Karpas-422 (cell line): Measurements from ENCODE around the gene TUBGCP4. TPM values are rescaled to one million over a fixed set of nuclear protein-coding genes. Genes with fewer than 3 reads are reported as not detected.

Source experiments
- DNase-seq: peaks from one replicate; pipeline ENCODE4 v3.0.0-alpha.2; 2015
- H2AFZ ChIP-seq: fragments of 200-600 bp; sonication (generic); 2 replicates; pipeline ENCODE4 v1.6.1; 2014; ENCODE audit warnings: antibody characterized with exemption, low read length, mixed read lengths
- H3K27ac ChIP-seq: fragments of 200-600 bp; sonication (generic); 2 replicates; pipeline ENCODE4 v1.5.1; 2014; ENCODE audit warnings: mild to moderate bottlenecking, low read length, moderate library complexity
- H3K27me3 ChIP-seq: fragments of 200-600 bp; sonication (generic); 2 replicates; pipeline ENCODE4 v1.6.1; 2014; ENCODE audit warnings: low read length, mixed read lengths
- H3K36me3 ChIP-seq: fragments of 200-600 bp; sonication (generic); 2 replicates; pipeline ENCODE4 v1.6.1; 2014; ENCODE audit warnings: low read length, mixed read lengths; ENCODE audit not compliant: insufficient read depth
- H3K4me1 ChIP-seq: fragments of 200-600 bp; sonication (generic); 2 replicates; pipeline ENCODE4 v1.6.1; 2014; ENCODE audit warnings: mild to moderate bottlenecking, low read length, mixed read lengths
- H3K4me2 ChIP-seq: fragments of 200-600 bp; sonication (generic); 2 replicates; pipeline ENCODE4 v1.6.1; 2014; ENCODE audit warnings: low read length, low read depth, mild to moderate bottlenecking; ENCODE audit not compliant: poor library complexity, severe bottlenecking
- H3K4me3 ChIP-seq: fragments of 200-600 bp; sonication (generic); 2 replicates; pipeline ENCODE4 v1.5.1; 2014; ENCODE audit warnings: mild to moderate bottlenecking, antibody characterized with exemption, low read length, mixed read lengths
- H3K79me2 ChIP-seq: fragments of 200-600 bp; sonication (generic); 2 replicates; pipeline ENCODE4 v1.6.1; 2014; ENCODE audit warnings: mild to moderate bottlenecking, low read length, mixed read lengths
- H3K9ac ChIP-seq: fragments of 200-600 bp; sonication (generic); 2 replicates; pipeline ENCODE4 v1.6.0; 2014; ENCODE audit warnings: low read length
- H3K9me2 ChIP-seq: fragments of 200-600 bp; sonication (generic), shearing (Covaris generic); replicated peaks from 2 replicates; pipeline ENCODE4 v1.6.0; 2014; ENCODE audit warnings: mild to moderate bottlenecking, low read length, moderate library complexity; ENCODE audit not compliant: insufficient read depth
- H3K9me3 ChIP-seq: fragments of 300-700, 200-600 bp; sonication (generic); 2 replicates; pipeline ENCODE4 v1.6.1; 2014; ENCODE audit warnings: low read length, mixed read lengths
- H4K20me1 ChIP-seq: fragments of 200-600 bp; sonication (generic); 2 replicates; pipeline ENCODE4 v1.6.1; 2014; ENCODE audit warnings: mild to moderate bottlenecking, antibody characterized with exemption, low read length, low read depth; ENCODE audit not compliant: insufficient read depth
- total RNA-seq: library from RNA; depleted of rRNA; stranded (reverse); fragments of >200 nt; shearing (Covaris generic); gene quantifications from 2 replicates; pipeline ENCODE4 v1.2.3, GENCODE V29; 2014; ENCODE audit warnings: low replicate concordance

The TUBGCP4 gene
- total RNA-seq, 1 experiment from 2014 or later: 35.0 TPM

- Histone ChIP-seq H3K4me2 (no peak overlapping the region), H3K27me3 (no peaks in the 10 kb centered on the region), H3K4me3 (no peak overlapping the region), H2AFZ (no peak overlapping the region), H3K9me3 (no peaks in the 10 kb centered on the region), H3K9ac (no peak overlapping the region), H3K4me1 (no peaks in the 10 kb centered on the region), H3K36me3 (peaks cover 56% of the 10 kb centered on the region), H4K20me1 (no peaks in the 10 kb centered on the region), H3K9me2 (no peaks in the 10 kb centered on the region), H3K27ac (no peak overlapping the region), H3K79me2 (0 out of 2 replicates have a peak, but pooled peaks cover 3% of the 10 kb centered on the region)
- DNase-seq: no peak
These were observed 39.8 kb downstream of the TUBGCP4 start for GRCh38 chr15:43410572-43411214.

DNA sequence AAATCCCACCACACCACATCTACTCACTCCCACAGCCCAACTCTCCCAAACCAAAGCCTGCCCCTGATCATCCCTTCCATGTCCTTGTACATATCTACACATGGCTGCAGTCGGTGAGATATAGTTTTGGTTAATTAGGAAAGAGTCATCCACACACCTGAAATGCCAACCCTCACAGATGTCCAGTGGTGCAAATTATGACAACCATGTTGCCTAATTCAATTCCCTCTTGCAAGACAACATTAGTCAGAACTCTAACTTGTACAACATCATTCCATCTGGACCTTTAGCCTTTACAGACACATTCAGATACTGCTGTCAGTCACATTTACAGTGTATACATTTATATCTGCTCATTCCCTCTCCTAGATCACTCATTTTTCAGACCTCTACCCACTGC is 41.2 kb downstream of the TUBGCP4 start:
- Histone ChIP-seq H4K20me1 (no peaks in the 10 kb centered on the region), H3K27ac (no peak overlapping the region), H3K9me2 (no peaks in the 10 kb centered on the region), H3K4me3 (no peak overlapping the region), H3K9ac (no peak overlapping the region), H3K4me2 (no peak overlapping the region), H2AFZ (no peak overlapping the region), H3K27me3 (no peaks in the 10 kb centered on the region), H3K4me1 (no peaks in the 10 kb centered on the region), H3K9me3 (no peaks in the 10 kb centered on the region), H3K36me3 (peaks cover 60% of the 10 kb centered on the region), H3K79me2 (0 out of 2 replicates have a peak, but pooled peaks cover 3% of the 10 kb centered on the region)
- no peak for DNase-seq

DNA sequence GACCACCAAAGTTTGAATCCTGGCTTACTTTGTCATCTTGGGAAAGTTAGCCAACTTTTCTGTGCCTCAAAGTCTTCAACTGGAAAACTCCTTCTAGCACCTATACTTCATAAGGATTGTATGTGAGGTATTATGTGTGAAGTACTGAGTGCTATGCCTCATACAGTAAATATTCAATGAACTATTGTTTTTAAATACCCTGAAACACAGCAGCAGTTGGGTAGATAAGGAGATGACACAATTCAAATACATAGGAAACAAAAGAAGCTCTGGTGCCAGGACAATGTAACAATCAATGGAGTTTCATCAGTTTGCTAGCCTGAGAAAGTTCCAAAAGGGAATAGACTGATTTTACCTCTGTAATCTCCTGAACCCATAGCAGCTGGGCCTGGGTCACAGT is 43.3 kb downstream of the TUBGCP4 start:
- H3K4me1 ChIP-seq: no peaks in the 10 kb centered on the region
- DNase-seq: no peak
- no peak overlapping the region for H3K9ac ChIP-seq
- no peaks in the 10 kb centered on the region for H3K9me2 ChIP-seq
- H3K4me3 ChIP-seq: no peak overlapping the region
- H3K9me3 ChIP-seq: no peaks in the 10 kb centered on the region
- H3K4me2 ChIP-seq: no peak overlapping the region
- peaks cover 51% of the 10 kb centered on the region; the same call in 1 of the 2 replicates for H3K36me3 ChIP-seq
- H3K27me3 ChIP-seq: no peaks in the 10 kb centered on the region
- no peaks in the 10 kb centered on the region for H4K20me1 ChIP-seq
- 0 out of 2 replicates have a peak, but pooled peaks cover 3% of the 10 kb centered on the region for H3K79me2 ChIP-seq
- H3K27ac ChIP-seq: no peak overlapping the region
- H2AFZ ChIP-seq: no peak overlapping the region

GRCh38 chr15:43420435-43420834 is 49.5 kb downstream of the TUBGCP4 start:
- Histone ChIP-seq H3K9ac (no peak overlapping the region), H3K36me3 (peaks cover 41% of the 10 kb centered on the region; the same call in 1 of the 2 replicates), H3K9me2 (no peaks in the 10 kb centered on the region), H3K27me3 (no peaks in the 10 kb centered on the region), H3K79me2 (no peaks in the 10 kb centered on the region), H2AFZ (no peak overlapping the region), H4K20me1 (no peaks in the 10 kb centered on the region), H3K4me3 (no peak overlapping the region), H3K9me3 (no peaks in the 10 kb centered on the region), H3K27ac (no peak overlapping the region), H3K4me2 (no peak overlapping the region), H3K4me1 (no peaks in the 10 kb centered on the region)
- DNase-seq: no peak

- no peaks in the 10 kb centered on the region for H3K79me2 ChIP-seq
- no peak overlapping the region for H3K27ac ChIP-seq
- H3K36me3 ChIP-seq: peaks cover 40% of the 10 kb centered on the region; the same call in 1 of the 2 replicates
- H3K27me3 ChIP-seq: no peaks in the 10 kb centered on the region
- H3K9me3 ChIP-seq: no peaks in the 10 kb centered on the region
- no peaks in the 10 kb centered on the region for H4K20me1 ChIP-seq
- no peak overlapping the region for H3K9ac ChIP-seq
- no peak overlapping the region for H3K4me3 ChIP-seq
- no peak for DNase-seq
- H3K4me2 ChIP-seq: no peak overlapping the region
- H3K4me1 ChIP-seq: no peaks in the 10 kb centered on the region
- no peaks in the 10 kb centered on the region for H3K9me2 ChIP-seq
- H2AFZ ChIP-seq: no peak overlapping the region
These were observed 50.0 kb downstream of the TUBGCP4 start for GRCh38 chr15:43420876-43421275.

DNA sequence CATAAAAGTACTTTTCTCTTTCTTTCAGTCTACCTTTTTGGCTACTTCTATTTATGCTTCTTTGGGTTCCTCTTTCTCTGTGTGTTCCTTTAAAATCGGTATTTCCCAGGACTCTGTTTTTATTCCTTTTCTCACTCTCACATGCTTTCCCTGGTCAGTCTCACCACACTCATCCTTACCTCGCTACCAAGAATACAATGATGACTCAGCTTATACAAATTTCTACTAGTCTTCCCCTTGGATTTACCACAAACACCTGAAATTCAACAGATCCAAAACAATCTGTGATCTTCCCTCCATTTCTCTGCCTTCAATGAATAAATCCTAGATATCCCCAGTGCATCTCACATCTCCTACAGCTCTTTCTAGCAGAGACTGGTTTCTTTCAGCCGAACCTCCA is 52.9 kb downstream of the TUBGCP4 start:
- no peak overlapping the region for H3K9ac ChIP-seq
- no peaks in the 10 kb centered on the region for H3K79me2 ChIP-seq
- H3K9me3 ChIP-seq: no peaks in the 10 kb centered on the region
- H4K20me1 ChIP-seq: no peaks in the 10 kb centered on the region
- no peaks in the 10 kb centered on the region for H3K27me3 ChIP-seq
- DNase-seq: no peak
- H3K4me2 ChIP-seq: no peak overlapping the region
- no peak overlapping the region for H3K27ac ChIP-seq
- no peak overlapping the region for H3K4me3 ChIP-seq
- no peak overlapping the region for H2AFZ ChIP-seq
- no peaks in the 10 kb centered on the region for H3K9me2 ChIP-seq
- no peaks in the 10 kb centered on the region for H3K4me1 ChIP-seq
- H3K36me3 ChIP-seq: peaks cover 31% of the 10 kb centered on the region; the same call in 1 of the 2 replicates

DNA sequence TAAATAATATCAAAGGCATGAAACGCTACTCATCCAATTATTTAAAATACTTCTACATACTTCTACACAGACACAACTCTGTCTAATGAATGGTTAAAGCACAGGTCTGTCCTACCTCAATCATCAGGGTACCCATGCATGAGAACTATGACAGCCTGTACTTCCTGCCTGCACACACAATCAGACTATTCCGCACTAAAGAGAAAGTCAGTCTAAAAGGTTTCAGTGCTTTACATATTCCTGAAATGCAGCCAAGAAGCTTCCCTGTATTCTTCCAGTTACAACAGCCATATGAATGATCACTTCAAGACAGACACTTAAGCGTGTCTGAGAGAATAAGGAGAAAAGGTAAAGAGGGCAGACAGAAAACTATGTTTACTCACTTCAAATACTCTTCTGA is 58.8 kb downstream of the TUBGCP4 start:
- no peaks in the 10 kb centered on the region for H4K20me1 ChIP-seq
- no peak overlapping the region for H3K4me2 ChIP-seq
- H3K9me3 ChIP-seq: no peaks in the 10 kb centered on the region
- H3K27ac ChIP-seq: no peak overlapping the region
- no peak overlapping the region for H3K4me3 ChIP-seq
- H3K79me2 ChIP-seq: no peaks in the 10 kb centered on the region; the same call in 1 of the 2 replicates
- no peak overlapping the region for H2AFZ ChIP-seq
- no peak overlapping the region for H3K9ac ChIP-seq
- H3K36me3 ChIP-seq: peaks cover 26% of the 10 kb centered on the region; the same call in 1 of the 2 replicates
- no peak for DNase-seq
- H3K27me3 ChIP-seq: no peaks in the 10 kb centered on the region
- no peaks in the 10 kb centered on the region for H3K9me2 ChIP-seq
- peaks cover 10% of the 10 kb centered on the region for H3K4me1 ChIP-seq

DNA sequence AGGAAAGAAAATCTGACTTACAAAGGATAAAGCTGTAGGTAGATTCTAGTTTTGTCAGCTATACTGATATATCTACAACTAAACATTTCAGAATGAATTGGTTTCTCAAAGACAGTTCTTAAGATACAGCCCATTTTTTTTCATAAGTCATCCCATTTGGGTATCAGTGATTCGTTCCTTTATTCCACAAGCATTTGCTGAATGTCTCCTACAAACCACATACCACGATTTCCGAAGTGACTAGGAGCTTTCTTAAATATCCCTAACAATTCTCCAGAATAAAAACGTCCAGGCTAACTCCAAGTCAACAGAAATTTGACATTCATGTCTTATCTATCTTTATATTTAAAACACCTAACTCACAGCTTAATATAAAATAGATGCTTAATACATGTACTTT is 62.3 kb downstream of the TUBGCP4 start:
- Histone ChIP-seq H3K9me3 (no peaks in the 10 kb centered on the region), H3K4me2 (no peak overlapping the region), H3K9me2 (no peaks in the 10 kb centered on the region), H3K36me3 (peaks cover 29% of the 10 kb centered on the region), H3K27me3 (no peaks in the 10 kb centered on the region), H3K4me3 (no peak overlapping the region), H2AFZ (no peak overlapping the region), H3K79me2 (no peaks in the 10 kb centered on the region; the same call in 1 of the 2 replicates), H4K20me1 (no peaks in the 10 kb centered on the region), H3K27ac (no peak overlapping the region), H3K4me1 (peaks cover 10% of the 10 kb centered on the region), H3K9ac (no peak overlapping the region)
- DNase-seq: no peak
